Ecto neural progenitor cell (in vitro differentiated cells): ENCODE data around the gene RAB3GAP1.
"Not testable (repeated sequence)": the region's sequence is repeated elsewhere in the genome, so short reads cannot be mapped to it uniquely, and the experiment has no call there.

Experiments used
- DNase-seq: peaks from one replicate; pipeline ENCODE4 v3.0.0-alpha.2; 2018; ENCODE audit warnings: low spot score

RAB3GAP1 gene

DNA sequence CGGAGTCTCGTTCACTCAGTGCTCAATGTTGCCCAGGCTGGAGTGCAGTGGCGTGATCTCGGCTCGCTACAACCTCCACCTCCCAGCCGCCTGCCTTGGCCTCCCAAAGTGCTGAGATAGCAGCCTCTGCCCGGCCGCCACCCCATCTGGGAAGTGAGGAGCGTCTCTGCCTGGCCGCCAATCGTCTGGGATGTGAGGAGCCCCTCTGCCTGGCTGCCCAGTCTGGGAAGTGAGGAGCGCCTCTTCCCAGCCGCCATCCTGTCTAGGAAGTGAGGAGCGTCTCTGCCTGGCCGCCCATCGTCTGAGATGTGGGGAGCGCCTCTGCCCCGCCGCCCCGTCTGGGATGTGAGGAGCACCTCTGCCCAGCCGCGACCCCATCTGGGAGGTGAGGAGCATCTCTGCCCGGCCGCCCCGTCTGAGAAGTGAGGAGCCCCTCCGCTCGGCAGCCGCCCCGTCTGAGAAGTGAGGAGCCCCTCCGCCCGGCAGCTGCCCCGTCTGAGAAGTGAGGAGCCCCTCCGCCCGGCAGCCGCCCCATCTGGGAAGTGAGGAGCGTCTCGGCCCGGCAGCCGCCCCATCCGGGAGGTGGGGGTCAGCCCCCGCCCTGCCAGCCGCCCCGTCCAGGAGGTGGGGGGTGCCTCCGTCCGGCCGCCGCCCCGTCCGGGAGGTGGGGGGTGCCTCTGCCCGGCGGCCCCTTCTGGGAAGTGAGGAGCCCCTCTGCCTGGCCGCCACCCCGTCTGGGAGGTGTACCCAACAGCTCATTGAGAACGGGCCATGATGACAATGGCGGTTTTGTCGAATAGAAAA lies 53.6 kb downstream of the RAB3GAP1 start:
- not testable (repeated sequence) for DNase-seq

DNA sequence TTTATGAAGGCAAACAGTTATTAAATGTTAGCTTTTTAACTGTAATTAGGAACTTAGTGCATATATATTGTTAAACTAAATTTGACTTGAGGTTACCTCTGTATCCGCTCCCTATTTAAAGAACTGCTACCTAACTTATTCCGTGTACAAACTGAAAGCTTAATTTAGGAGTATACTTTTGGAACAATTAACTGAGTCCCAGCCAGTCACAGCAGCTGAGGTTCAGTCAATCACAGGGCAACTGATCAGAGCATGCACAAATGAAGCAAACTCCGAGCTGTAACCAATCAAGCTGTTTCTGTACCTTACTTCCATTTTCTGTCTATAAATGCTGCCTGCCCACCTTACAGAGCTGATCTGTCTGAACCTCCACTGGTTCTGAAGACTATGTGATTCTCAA lies 61.2 kb downstream of the RAB3GAP1 start:
- DNase-seq, result no peak

- DNase-seq, result no peak
Measured at GRCh38 chr2:135119582-135119981, 67.5 kb downstream of the RAB3GAP1 start.

GRCh38 chr2:135121016-135121657 lies 69.0 kb downstream of the RAB3GAP1 start:
- no peak for DNase-seq

DNA sequence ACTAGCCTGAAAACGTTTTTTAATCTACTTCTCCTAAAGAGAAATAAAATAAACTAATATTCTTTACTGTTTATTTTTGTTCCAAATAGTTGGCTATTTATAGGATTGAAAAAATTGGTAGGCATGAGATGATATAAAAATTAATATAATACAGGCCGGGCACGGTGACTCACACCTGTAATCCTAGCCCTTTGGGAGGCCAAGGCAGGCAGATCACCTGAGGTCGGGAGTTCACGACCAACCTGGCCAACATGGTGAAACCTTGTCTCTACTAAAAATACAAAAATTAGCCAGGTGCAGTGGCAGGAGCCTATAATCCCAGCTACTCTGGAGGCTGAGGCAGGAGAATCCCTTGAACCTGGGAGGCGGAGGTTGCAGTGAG lies 69.6 kb downstream of the RAB3GAP1 start:
- not testable (repeated sequence) for DNase-seq

DNA sequence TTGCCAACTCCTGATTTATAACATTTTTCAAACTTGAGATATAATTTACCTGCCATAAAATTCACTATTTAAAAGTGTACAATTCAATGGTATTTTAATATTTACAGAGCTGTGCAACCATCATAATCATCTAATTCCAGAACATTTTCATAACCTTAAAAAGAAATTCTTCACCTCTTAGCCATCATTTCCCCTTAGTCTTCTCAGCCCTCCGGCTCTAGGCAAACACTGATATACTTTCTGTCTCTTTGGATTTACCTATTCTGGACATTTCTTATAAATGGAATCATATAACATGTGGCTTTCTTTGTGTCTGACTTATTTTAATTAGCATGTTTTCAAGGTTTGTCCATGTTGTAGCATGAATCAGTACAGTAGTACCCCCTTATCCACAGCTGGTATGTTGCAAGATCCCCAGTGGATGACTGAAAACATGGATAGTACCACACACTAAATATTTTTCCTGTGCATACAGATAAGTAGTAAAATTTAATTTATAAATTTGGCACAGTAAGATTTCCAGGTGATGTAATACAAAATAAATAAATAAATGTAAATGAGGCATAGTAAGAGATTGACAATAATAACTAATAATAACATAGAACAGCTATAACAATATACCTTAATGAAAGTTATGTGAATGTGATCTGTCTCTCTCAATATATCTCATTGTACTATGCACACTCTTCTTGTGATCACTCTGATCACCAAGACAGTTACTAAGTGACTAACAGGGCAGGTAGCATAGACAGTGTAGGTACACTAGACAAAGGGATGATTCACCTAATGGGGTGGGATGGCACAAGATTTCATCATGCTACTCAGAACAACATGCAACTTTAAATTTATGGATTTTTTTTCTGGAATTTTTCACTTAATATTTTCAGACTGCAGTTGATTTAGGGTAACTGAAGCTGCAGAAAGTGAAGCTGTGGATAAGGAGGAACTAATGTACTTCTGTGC lies 73.1 kb downstream of the RAB3GAP1 start:
- no peak for DNase-seq

GRCh38 chr2:135125940-135126339 lies 73.8 kb downstream of the RAB3GAP1 start:
- no peak for DNase-seq

GRCh38 chr2:135130751-135131150 lies 78.7 kb downstream of the RAB3GAP1 start:
- DNase-seq, result no peak

DNA sequence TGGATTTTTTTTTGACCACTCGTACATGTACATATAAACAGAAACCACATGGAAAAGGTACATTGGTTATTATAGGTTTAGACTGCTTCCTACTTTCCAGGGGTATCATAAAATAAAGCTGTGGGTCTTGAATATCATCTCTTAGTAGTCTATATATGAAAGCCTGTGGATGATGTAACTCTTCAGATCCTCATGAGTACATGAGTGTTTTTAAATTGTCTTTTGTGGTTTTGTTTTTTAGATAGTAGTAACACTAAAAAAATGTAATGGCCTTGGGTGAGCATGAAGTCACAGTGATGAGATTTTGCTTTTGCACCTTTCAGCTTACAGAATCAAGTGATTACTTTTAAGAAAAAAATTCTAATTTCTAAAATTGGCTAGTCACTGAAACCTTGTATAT lies 80.2 kb downstream of the RAB3GAP1 start:
- DNase-seq, result no peak

GRCh38 chr2:135140606-135141005 lies 88.5 kb downstream of the RAB3GAP1 start:
- no peak for DNase-seq

GRCh38 chr2:135142323-135142722 lies 90.2 kb downstream of the RAB3GAP1 start:
- DNase-seq, result no peak

- no peak for DNase-seq
Measured at GRCh38 chr2:135144343-135144742, 92.3 kb downstream of the RAB3GAP1 start.

DNA sequence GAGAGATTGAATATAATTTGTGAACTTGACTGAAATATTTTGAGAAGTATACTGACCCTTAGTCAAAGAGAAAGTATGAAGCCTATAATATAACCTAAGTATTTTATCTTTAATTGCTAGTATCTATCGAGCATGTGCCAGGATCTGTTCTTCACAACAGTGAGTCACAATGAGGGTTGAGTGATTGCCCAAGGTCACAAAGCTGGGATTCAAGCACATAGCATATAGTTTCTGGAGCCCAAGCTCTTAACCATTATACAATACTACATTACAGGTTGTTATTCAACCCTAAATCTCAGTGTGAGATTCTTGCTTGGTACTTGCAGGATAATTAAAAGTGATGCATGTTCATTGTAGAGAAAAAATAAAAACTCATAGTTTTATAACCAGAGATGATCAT lies 97.2 kb downstream of the RAB3GAP1 start:
- DNase-seq, result no peak

GRCh38 chr2:135150725-135151124 lies 98.6 kb downstream of the RAB3GAP1 start:
- DNase-seq, result no peak

- DNase-seq, result no peak
Measured at GRCh38 chr2:135151615-135152014, 99.5 kb downstream of the RAB3GAP1 start.

GRCh38 chr2:135152361-135152760 lies 100.3 kb downstream of the RAB3GAP1 start:
- no peak for DNase-seq

DNA sequence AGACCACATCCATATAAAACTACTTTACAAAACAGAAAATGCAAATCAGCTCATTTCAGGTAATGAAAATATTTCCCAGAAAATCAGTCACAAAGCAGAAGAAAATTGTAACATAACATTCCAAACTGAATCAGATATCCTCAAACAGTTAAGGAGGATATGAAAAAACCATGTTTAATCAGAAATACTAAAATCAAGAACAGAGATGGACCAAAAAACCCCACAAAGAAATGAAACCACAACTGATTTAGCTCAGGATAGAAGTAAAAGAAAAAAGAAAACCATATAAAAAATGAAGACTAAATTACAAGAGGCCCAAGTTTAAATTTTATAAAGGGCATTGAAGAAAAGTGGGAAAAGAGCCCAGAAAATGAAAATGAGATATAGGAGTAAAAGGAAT lies 102.9 kb downstream of the RAB3GAP1 start:
- no peak for DNase-seq

- no peak for DNase-seq
Measured at GRCh38 chr2:135157856-135158255, 105.8 kb downstream of the RAB3GAP1 start.

DNA sequence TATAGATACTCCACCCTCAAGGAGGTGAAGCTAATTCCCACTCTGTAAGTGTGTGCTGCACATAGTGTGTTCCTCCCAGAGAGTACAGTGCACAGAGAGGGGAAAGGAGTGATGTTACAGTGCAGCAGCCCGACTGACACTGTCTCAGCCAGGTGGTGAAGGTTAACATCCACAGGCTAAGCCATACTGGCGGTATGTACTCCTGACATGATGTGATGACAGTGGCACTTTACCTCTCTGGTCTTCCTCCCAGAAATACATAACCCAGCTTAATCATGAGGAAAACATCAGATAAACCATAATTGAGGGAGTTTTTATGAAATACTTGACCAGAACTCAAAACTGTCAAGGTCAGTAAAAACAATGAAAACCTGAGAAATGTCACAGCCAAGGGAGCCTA lies 107.1 kb downstream of the RAB3GAP1 start:
- DNase-seq, result no peak

DNA sequence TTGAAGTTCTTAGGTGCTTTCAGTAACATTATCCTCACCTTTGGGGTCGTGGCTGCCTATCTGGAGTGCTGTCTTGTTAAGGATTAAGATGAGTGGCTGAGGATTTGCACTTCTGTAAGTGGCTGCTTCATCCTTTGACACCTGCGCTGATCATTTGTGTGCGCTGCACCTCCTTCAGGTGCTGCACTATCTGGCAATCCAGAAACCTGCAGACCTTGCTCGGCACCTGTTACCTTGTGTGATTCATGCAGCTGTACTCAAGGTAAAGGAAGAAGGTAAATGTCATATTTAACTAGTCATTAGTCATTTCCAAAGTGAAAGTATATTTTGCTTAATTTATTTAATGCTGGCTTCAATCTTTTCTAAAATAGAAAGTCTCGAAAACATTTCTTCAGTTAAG lies 110.3 kb downstream of the RAB3GAP1 start:
- DNase-seq, result no peak

GRCh38 chr2:135162786-135163185 lies 110.7 kb downstream of the RAB3GAP1 start:
- DNase-seq, result no peak

DNA sequence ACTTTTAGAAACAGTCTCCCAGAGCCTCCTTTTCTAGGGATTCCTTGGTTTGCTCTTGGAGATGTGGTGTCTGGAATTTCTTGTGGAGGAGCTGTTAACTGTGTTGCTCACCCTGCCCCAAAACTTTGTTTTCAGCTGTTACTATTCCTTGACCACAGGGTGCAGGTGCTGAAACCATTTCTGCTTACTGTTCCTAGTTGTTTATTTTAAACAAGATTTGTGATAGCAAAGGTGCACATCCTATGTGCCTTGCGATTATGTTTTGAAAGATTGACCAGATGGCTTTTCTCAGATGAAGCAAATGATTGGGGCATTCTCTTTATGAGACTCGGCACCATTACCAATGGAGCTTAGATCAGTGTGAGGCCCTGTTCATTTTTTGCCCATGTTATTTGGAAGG lies 111.2 kb downstream of the RAB3GAP1 start:
- DNase-seq, result no peak

GRCh38 chr2:135163901-135164300 lies 111.8 kb downstream of the RAB3GAP1 start:
- no peak for DNase-seq
